Natural killer cell (primary cell): Measurements from ENCODE around the gene ASMTL. TPM values are rescaled to one million over a fixed set of nuclear protein-coding genes. Genes with fewer than 3 reads are reported as not detected.

Experiments used
- ATAC-seq, 3 donors: fragments of 150-1000 bp in 2 of 3; fragments of 200-7000 bp in 1 of 3; cut with Tn5 transposase; 1 replicate in 1 of 3; 2 replicates in 2 of 3; pipeline ENCODE4 v1.10.0; 2021; ENCODE audit warnings: mild to moderate bottlenecking in 2 of 3, moderate library complexity in 2 of 3
- DNase-seq, 2 donors: peaks; one replicate each; pipeline versions ENCODE4 v3.0.0 to v3.0.0-alpha.2; 2013 to 2021; ENCODE audit warnings: mixed read lengths in 1 of 2
- H3K27ac ChIP-seq: one replicate; pipeline ENCODE4 v1.5.1; 2013; ENCODE audit warnings: mild to moderate bottlenecking, low read length
- H3K27me3 ChIP-seq: one replicate; pipeline ENCODE4 v1.6.1; 2013; ENCODE audit warnings: low read length; ENCODE audit not compliant: control insufficient read depth, insufficient read depth
- H3K36me3 ChIP-seq: one replicate; pipeline ENCODE4 v1.6.1; 2013; ENCODE audit warnings: low read length; ENCODE audit not compliant: control insufficient read depth, insufficient read depth
- H3K4me1 ChIP-seq: one replicate; pipeline ENCODE4 v1.6.1; 2013; ENCODE audit warnings: low read length; ENCODE audit not compliant: control insufficient read depth, insufficient read depth
- H3K4me3 ChIP-seq: one replicate; pipeline ENCODE4 v1.5.1; 2013; ENCODE audit warnings: low read length
- H3K9me3 ChIP-seq: one replicate; pipeline ENCODE4 v1.6.1; 2013; ENCODE audit warnings: low read length; ENCODE audit not compliant: control insufficient read depth, insufficient read depth
- H3K27ac Mint-ChIP-seq, 2 donors: one replicate each; pipeline ENCODE4 v1.8.0; 2022; ENCODE audit warnings: mild to moderate bottlenecking in 2 of 2, mixed read lengths in 2 of 2, moderate library complexity in 1 of 2
- H3K27me3 Mint-ChIP-seq, 2 donors: one replicate each; pipeline ENCODE4 v1.8.0; 2022; ENCODE audit warnings: low read depth in 2 of 2, mixed read lengths in 2 of 2
- H3K36me3 Mint-ChIP-seq: one replicate; pipeline ENCODE4 v1.8.0; 2022; ENCODE audit warnings: mixed read lengths
- H3K4me1 Mint-ChIP-seq, 2 donors: one replicate each; pipeline ENCODE4 v1.8.0; 2022; ENCODE audit warnings: mixed read lengths in 2 of 2
- H3K4me3 Mint-ChIP-seq: one replicate; pipeline ENCODE4 v1.8.0; 2022; ENCODE audit warnings: mild to moderate bottlenecking, moderate library complexity, mixed read lengths
- H3K9me3 Mint-ChIP-seq, 2 donors: one replicate each; pipeline ENCODE4 v1.8.0; 2022; ENCODE audit warnings: mixed read lengths in 2 of 2
- WGBS: methylation state at CpG from one replicate; pipeline ENCODE4 v1.1.7; 2013; ENCODE audit warnings: missing lambda C conversion rate; ENCODE audit not compliant: insufficient coverage; 5-methylcytosine and 5-hydroxymethylcytosine counted together
- intact Hi-C: fragments of 100-400 bp; cut with micrococcal nuclease; formaldehyde crosslinking; loops from one replicate; pipeline ENCODE4 v1.14.2; 2022
- total RNA-seq, 4 donors: library from RNA; stranded (reverse); fragments of 120-200 nt in 1 of 4; gene quantifications; one replicate each; pipeline versions ENCODE4 v1.2.3 to v1.2.4, GENCODE V29; 2013 to 2022
- TF ChIP-seq, protein P1 (sequence below): fragments of 200-600 bp; IDR thresholded peaks from one replicate; pipeline ENCODE4 v1.8.0; 2022; ENCODE audit warnings: antibody characterized with exemption

Gene ASMTL
- total RNA-seq, 3 donors from 2014 or later (not counting 1 experiment from before 2014, with no cell fraction given): 58.5 to 80.3 (median 66.1) TPM

DNA sequence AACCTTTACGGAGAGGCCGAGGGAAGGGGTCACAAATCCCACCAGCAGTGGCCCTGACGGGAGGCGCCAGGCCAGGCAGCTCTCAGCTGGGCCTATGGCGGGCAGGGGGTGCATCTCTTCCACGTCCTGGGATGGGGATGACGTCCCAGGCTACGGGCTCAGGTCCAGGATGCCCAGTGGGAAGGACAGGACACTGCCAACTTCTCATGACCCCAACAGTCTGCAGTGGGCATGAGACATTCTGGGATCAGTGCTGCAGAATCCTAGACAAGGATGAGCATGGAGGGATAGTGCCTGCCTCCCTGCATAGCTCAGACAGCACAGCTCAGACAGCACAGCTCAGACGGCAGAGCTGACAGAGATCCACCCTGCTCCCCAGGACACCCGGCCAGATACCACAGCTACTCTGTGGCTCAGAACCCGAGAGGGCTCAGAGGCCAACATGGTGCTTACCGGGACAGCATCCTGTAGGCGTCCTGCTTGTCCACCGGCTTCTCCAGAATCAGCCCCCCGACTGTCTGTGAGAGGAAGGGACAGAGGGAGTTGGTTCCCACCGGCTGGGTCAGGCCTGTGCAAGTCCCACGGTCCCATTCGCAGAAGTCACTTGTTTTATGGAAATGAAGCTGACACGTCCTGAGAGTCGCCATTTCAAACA lies 17.3 kb downstream of the ASMTL start:
- ATAC-seq: peak in 2 of 3 donors; percentile 9 to 12
- DNase-seq: no peak
- 95% methylated on average over 20 of the region's 20 CpGs for WGBS

DNA sequence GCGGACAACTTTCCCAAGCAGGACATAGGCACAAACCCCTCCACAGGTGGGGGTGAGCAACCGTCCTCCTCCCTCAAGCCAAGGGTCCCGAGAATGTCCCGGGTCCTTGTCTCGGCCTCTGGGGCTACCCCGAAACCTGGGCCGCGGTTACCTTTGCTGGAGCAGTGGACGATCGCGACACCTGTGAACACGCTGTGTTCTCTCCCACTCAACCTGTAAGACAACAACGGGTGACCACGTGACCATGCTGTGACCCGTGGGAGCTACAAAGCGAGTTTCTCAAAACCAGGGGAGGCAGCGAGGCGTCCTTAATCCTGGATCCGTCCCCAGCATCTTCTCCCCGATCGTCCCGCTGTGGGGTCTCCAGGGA lies 17.9 kb downstream of the ASMTL start:
- WGBS: 97% methylated on average over 22 of the region's 22 CpGs
- no peaks in the 10 kb centered on the region for H3K27me3 Mint-ChIP-seq
- intact Hi-C loops: no loop called here
- no peaks in the 10 kb centered on the region for H3K9me3 ChIP-seq
- H3K4me3 ChIP-seq: no peak overlapping the region
- H3K9me3 Mint-ChIP-seq: no peaks in the 10 kb centered on the region
- H3K27ac ChIP-seq: no peak overlapping the region
- H3K36me3 Mint-ChIP-seq: peaks cover 9% of the 10 kb centered on the region
- H3K27me3 ChIP-seq: no peaks in the 10 kb centered on the region
- TF ChIP-seq, protein P1, sequence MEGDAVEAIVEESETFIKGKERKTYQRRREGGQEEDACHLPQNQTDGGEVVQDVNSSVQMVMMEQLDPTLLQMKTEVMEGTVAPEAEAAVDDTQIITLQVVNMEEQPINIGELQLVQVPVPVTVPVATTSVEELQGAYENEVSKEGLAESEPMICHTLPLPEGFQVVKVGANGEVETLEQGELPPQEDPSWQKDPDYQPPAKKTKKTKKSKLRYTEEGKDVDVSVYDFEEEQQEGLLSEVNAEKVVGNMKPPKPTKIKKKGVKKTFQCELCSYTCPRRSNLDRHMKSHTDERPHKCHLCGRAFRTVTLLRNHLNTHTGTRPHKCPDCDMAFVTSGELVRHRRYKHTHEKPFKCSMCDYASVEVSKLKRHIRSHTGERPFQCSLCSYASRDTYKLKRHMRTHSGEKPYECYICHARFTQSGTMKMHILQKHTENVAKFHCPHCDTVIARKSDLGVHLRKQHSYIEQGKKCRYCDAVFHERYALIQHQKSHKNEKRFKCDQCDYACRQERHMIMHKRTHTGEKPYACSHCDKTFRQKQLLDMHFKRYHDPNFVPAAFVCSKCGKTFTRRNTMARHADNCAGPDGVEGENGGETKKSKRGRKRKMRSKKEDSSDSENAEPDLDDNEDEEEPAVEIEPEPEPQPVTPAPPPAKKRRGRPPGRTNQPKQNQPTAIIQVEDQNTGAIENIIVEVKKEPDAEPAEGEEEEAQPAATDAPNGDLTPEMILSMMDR: no peak
- ATAC-seq: peak in 1 of 3 donors; percentile 4
- H3K4me1 Mint-ChIP-seq: no peaks in the 10 kb centered on the region
- no peak overlapping the region for H3K27ac Mint-ChIP-seq
- peaks cover 26% of the 10 kb centered on the region for H3K36me3 ChIP-seq
- no peaks in the 10 kb centered on the region for H3K4me1 ChIP-seq
- DNase-seq: no peak
- no peak overlapping the region for H3K4me3 Mint-ChIP-seq

More for the DNA sequence above, 17.3 kb downstream of the ASMTL start:
- H3K9me3 Mint-ChIP-seq: no peaks in the 10 kb centered on the region
- H3K36me3 Mint-ChIP-seq: peaks cover 9% of the 10 kb centered on the region
- no peaks in the 10 kb centered on the region for H3K9me3 ChIP-seq
- H3K4me1 ChIP-seq: no peaks in the 10 kb centered on the region
- H3K27me3 Mint-ChIP-seq: no peaks in the 10 kb centered on the region
- no peaks in the 10 kb centered on the region for H3K27me3 ChIP-seq
- H3K36me3 ChIP-seq: peaks cover 24% of the 10 kb centered on the region
- H3K4me3 Mint-ChIP-seq: no peak overlapping the region
- no peak overlapping the region for H3K27ac ChIP-seq
- TF ChIP-seq, protein P1: no peak
- intact Hi-C loops: no loop called here
- H3K4me1 Mint-ChIP-seq: no peaks in the 10 kb centered on the region
- H3K4me3 ChIP-seq: no peak overlapping the region
- no peak overlapping the region for H3K27ac Mint-ChIP-seq

DNA sequence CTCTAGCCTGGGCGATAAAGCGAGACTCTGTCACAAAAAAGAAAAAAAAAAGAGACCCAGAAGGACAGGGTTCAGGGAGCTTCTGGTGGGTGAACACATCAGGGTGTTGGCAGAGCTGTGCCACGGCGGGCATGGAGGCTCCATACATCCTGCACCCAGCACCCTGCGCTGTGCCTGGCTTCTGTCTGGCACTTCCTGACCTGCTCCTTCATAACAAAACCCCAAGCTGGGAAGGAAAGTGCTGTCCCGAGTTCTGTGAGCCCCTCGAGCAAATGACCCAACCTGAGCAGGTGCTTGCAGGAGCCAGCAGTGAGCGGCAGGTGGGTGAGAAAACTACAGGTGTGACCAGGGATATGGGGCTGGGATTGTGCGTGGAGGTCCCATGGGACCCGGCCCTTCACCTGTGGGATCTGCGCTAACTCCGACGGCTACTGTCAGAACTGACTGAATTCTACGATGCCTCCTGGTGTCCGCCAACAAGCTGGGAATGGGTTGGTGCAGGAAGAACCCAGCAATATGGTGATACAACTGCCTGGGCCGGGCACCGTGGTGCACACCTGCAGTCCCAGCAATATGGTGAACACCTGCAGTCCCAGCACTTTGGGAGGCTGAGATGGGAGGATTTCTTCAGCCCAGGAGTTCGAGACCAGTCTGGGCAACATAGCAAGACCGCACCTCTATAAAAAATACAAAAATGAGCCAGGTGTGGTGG lies 18.9 kb downstream of the ASMTL start:
- H3K27ac Mint-ChIP-seq: no peak overlapping the region
- no peak overlapping the region for H3K4me3 Mint-ChIP-seq
- Histone ChIP-seq H3K27ac (no peak overlapping the region), H3K36me3 (peaks cover 23% of the 10 kb centered on the region), H3K9me3 (no peaks in the 10 kb centered on the region), H3K4me1 (no peaks in the 10 kb centered on the region), H3K4me3 (no peak overlapping the region), H3K27me3 (no peaks in the 10 kb centered on the region)
- no peaks in the 10 kb centered on the region for H3K4me1 Mint-ChIP-seq
- intact Hi-C loops: no loop called here
- DNase-seq (no peak), ATAC-seq (peak in 1 of 3 donors; percentile 33)
- 95% methylated on average over 19 of the region's 19 CpGs for WGBS
- no peaks in the 10 kb centered on the region for H3K9me3 Mint-ChIP-seq
- TF ChIP-seq, protein P1: no peak
- peaks cover 9% of the 10 kb centered on the region for H3K36me3 Mint-ChIP-seq
- no peaks in the 10 kb centered on the region for H3K27me3 Mint-ChIP-seq
